ENCODE data around the gene GRM1.
A peak's percentile ranks its signal among the peaks of the same experiment; 100 is the strongest.

Gene GRM1

DNA sequence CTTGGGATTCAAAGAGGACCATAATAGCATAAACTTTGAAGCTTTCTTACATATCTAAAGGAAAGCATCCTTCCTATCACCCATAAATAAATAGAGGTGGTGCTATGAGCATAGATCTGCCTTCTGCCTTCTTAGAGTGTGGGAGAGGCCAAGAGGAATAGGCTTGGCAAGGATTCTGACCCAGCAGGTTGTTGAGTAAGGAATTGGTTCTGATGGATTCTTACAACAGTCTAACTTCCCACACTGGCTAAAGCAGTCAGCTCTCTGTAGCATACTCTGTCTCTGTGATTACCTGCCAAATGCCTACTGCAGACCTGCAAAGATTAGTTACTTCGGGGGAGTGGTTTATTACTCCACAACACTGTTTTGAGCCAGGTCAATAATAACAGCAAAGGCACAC lies 316.7 kb downstream of the GRM1 start:
- Histone ChIP-seq H3K4me1 (ENCODE audit: control insufficient read depth, insufficient read depth, low read length) (peaks cover 7% of the 10 kb centered on the region; the same call in 1 of the 2 replicates), H3K4me3 (ENCODE audit: low read depth, low read length) (no peak overlapping the region), H3K9ac (ENCODE audit: low read length) (no peak overlapping the region), H3K27ac (ENCODE audit: low read depth, low read length) (no peak overlapping the region), H3K36me3 (ENCODE audit: control insufficient read depth, insufficient read depth, low read length) (no peaks in the 10 kb centered on the region), H3K9me3 (ENCODE audit: control insufficient read depth, insufficient read depth, low read depth, low read length) (no peaks in the 10 kb centered on the region; the same call in 1 of the 2 replicates), H3K27me3 (ENCODE audit: control insufficient read depth, insufficient read depth, low read length) (no peaks in the 10 kb centered on the region)

DNA sequence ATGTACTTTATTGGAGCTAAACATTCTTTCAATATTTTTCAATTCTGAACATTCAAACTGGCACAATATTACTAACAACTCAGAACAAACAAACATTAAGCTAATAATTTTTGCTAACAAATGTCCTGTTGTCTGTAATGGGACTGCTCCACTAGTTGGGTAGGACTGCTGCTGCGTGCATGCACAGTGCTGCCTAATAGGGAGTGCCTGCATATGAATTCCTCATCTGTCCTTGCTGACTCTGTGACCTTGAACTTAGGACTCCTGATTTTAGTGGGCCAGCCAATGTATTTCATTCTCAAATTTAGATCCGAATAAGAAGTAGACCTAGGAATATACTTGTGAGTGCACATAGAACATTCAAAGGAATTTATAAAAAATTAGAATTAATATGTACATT lies 318.2 kb downstream of the GRM1 start:
- no peak overlapping the region for H3K9ac ChIP-seq (ENCODE audit: low read length)
- no peaks in the 10 kb centered on the region for H3K27me3 ChIP-seq (ENCODE audit: control insufficient read depth, insufficient read depth, low read length)
- peaks cover 13% of the 10 kb centered on the region; the same call in 1 of the 2 replicates for H3K4me1 ChIP-seq (ENCODE audit: control insufficient read depth, insufficient read depth, low read length)
- no peaks in the 10 kb centered on the region for H3K36me3 ChIP-seq (ENCODE audit: control insufficient read depth, insufficient read depth, low read length)
- H3K9me3 ChIP-seq (ENCODE audit: control insufficient read depth, insufficient read depth, low read depth, low read length) = no peaks in the 10 kb centered on the region; the same call in 1 of the 2 replicates
- no peak overlapping the region for H3K27ac ChIP-seq (ENCODE audit: low read depth, low read length)
- H3K4me3 ChIP-seq (ENCODE audit: low read depth, low read length) = no peak overlapping the region

DNA sequence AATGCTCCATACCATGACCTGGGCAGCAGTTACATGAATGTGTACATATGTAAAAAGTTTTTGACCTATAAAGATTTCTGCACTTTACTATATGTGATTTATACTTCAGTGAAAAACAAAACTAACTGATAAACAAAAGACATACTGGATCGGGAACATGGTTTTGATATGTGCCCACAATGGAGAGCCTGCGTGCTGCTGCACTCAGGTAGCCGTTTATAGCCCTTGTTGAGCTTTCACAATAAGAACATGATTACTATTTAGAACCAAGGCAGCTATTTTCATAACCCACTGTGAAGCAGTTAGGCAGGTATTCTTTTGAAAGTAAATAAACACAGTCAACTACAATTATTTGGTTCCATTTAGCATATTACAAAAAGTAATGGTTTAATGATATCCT lies 318.8 kb downstream of the GRM1 start:
- Histone ChIP-seq H3K9me3 (ENCODE audit: control insufficient read depth, insufficient read depth, low read depth, low read length) (no peaks in the 10 kb centered on the region; the same call in 1 of the 2 replicates), H3K27me3 (ENCODE audit: control insufficient read depth, insufficient read depth, low read length) (no peaks in the 10 kb centered on the region), H3K4me3 (ENCODE audit: low read depth, low read length) (no peak overlapping the region), H3K27ac (ENCODE audit: low read depth, low read length) (no peak overlapping the region), H3K9ac (ENCODE audit: low read length) (no peak overlapping the region), H3K4me1 (ENCODE audit: control insufficient read depth, insufficient read depth, low read length) (peaks cover 13% of the 10 kb centered on the region; the same call in 1 of the 2 replicates), H3K36me3 (ENCODE audit: control insufficient read depth, insufficient read depth, low read length) (no peaks in the 10 kb centered on the region)

DNA sequence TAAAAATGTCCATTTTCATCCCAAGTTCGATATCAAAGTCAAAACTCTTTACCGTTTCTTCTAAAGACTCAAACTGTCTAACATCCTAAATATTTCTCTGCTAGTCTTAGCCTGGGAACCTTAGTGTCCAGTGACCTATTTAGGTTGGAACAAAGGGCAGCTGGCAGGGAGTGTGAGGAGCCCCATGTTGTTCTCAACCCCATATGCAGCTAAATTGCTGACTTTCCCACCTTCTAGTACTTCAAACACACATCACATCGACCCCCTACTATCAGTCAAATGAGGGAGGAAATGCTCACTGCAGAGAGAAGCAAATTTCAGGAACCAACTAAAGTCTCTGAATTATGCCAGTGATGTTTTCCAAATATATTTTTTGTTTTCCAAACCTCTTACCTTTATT lies 322.2 kb downstream of the GRM1 start:
- H3K27me3 ChIP-seq (ENCODE audit: control insufficient read depth, insufficient read depth, low read length) = no peaks in the 10 kb centered on the region
- no peaks in the 10 kb centered on the region; the same call in 1 of the 2 replicates for H3K9me3 ChIP-seq (ENCODE audit: control insufficient read depth, insufficient read depth, low read depth, low read length)
- H3K27ac ChIP-seq (ENCODE audit: low read depth, low read length) = no peak overlapping the region
- peaks cover 22% of the 10 kb centered on the region for H3K4me1 ChIP-seq (ENCODE audit: control insufficient read depth, insufficient read depth, low read length)
- no peak overlapping the region for H3K9ac ChIP-seq (ENCODE audit: low read length)
- H3K36me3 ChIP-seq (ENCODE audit: control insufficient read depth, insufficient read depth, low read length) = no peaks in the 10 kb centered on the region
- no peak overlapping the region for H3K4me3 ChIP-seq (ENCODE audit: low read depth, low read length)

DNA sequence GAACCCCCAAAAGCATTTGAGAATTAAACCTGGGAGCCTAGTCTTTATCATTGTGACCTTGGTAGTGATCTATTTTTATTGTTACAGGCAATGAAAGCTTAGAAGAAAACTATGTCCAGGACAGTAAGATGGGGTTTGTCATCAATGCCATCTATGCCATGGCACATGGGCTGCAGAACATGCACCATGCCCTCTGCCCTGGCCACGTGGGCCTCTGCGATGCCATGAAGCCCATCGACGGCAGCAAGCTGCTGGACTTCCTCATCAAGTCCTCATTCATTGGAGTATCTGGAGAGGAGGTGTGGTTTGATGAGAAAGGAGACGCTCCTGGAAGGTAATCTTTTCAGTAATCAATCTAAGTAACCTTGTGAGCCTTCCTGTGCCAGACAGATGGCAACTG lies 323.3 kb downstream of the GRM1 start:
- Histone ChIP-seq H3K27me3 (ENCODE audit: control insufficient read depth, insufficient read depth, low read length) (no peaks in the 10 kb centered on the region), H3K9me3 (ENCODE audit: control insufficient read depth, insufficient read depth, low read depth, low read length) (no peaks in the 10 kb centered on the region; the same call in 1 of the 2 replicates), H3K9ac (ENCODE audit: low read length) (no peak overlapping the region), H3K4me1 (ENCODE audit: control insufficient read depth, insufficient read depth, low read length) (peaks cover 24% of the 10 kb centered on the region), H3K4me3 (ENCODE audit: low read depth, low read length) (no peak overlapping the region), H3K27ac (ENCODE audit: low read depth, low read length) (no peak overlapping the region), H3K36me3 (ENCODE audit: control insufficient read depth, insufficient read depth, low read length) (no peaks in the 10 kb centered on the region)

DNA sequence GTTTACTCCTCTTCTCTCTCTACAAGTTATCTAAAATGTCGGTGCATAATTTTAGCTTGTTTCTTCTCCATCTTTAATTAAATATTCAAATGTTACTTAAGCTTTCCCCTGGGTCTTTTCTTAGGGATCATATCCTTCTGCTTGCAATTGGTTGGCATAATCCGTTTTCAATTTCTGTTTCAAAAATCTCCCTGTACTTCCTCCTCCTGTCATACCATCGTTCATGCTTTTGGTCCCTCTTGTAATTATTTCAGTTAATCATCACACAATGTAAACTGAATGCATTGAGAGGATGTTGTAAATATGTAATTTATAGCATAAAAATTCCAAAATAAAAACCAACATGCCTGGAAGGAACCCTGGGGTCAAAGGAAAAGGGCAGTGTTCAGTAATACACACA lies 325.6 kb downstream of the GRM1 start:
- no peak overlapping the region for H3K9ac ChIP-seq (ENCODE audit: low read length)
- H3K27me3 ChIP-seq (ENCODE audit: control insufficient read depth, insufficient read depth, low read length) = no peaks in the 10 kb centered on the region
- peaks cover 34% of the 10 kb centered on the region for H3K4me1 ChIP-seq (ENCODE audit: control insufficient read depth, insufficient read depth, low read length)
- no peaks in the 10 kb centered on the region for H3K9me3 ChIP-seq (ENCODE audit: control insufficient read depth, insufficient read depth, low read depth, low read length)
- H3K4me3 ChIP-seq (ENCODE audit: low read depth, low read length) = no peak overlapping the region
- H3K36me3 ChIP-seq (ENCODE audit: control insufficient read depth, insufficient read depth, low read length) = no peaks in the 10 kb centered on the region
- no peak overlapping the region for H3K27ac ChIP-seq (ENCODE audit: low read depth, low read length)

DNA sequence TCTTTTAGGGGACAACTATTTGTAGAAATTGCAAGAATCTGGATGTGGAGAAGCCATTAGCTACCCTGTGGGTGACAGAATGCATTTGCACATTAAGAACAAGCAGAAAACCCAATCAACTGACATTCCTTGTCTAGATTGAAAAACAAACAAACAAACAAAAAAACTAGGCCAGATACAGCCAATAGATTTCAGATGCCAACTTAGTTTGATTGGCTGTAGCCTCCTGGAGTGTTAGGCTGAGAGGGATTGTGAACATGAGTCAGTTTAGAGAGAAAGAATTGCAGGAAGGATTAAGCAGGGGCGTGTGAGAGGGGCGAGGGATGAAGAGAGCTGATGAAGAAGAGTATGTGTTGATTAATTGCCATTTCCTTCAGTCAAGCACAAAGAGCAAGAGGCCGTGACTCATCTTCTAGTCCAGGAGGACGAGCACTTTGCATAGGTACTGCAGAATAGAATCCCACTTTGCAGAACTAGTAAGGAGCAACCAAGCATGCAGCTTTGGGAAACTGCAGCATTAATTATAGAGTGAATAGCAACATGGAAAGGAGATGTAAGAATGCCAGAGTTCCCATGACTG lies 326.7 kb downstream of the GRM1 start:
- no peaks in the 10 kb centered on the region for H3K27me3 ChIP-seq (ENCODE audit: control insufficient read depth, insufficient read depth, low read length)
- no peak overlapping the region for H3K4me3 ChIP-seq (ENCODE audit: low read depth, low read length)
- H3K4me1 ChIP-seq (ENCODE audit: control insufficient read depth, insufficient read depth, low read length) = peaks cover 33% of the 10 kb centered on the region
- H3K27ac ChIP-seq (ENCODE audit: low read depth, low read length) = peak overlapping the region; percentile 9; the same call in 1 of the 2 replicates
- H3K9me3 ChIP-seq (ENCODE audit: control insufficient read depth, insufficient read depth, low read depth, low read length) = no peaks in the 10 kb centered on the region
- no peak overlapping the region for H3K9ac ChIP-seq (ENCODE audit: low read length)
- no peaks in the 10 kb centered on the region for H3K36me3 ChIP-seq (ENCODE audit: control insufficient read depth, insufficient read depth, low read length)

DNA sequence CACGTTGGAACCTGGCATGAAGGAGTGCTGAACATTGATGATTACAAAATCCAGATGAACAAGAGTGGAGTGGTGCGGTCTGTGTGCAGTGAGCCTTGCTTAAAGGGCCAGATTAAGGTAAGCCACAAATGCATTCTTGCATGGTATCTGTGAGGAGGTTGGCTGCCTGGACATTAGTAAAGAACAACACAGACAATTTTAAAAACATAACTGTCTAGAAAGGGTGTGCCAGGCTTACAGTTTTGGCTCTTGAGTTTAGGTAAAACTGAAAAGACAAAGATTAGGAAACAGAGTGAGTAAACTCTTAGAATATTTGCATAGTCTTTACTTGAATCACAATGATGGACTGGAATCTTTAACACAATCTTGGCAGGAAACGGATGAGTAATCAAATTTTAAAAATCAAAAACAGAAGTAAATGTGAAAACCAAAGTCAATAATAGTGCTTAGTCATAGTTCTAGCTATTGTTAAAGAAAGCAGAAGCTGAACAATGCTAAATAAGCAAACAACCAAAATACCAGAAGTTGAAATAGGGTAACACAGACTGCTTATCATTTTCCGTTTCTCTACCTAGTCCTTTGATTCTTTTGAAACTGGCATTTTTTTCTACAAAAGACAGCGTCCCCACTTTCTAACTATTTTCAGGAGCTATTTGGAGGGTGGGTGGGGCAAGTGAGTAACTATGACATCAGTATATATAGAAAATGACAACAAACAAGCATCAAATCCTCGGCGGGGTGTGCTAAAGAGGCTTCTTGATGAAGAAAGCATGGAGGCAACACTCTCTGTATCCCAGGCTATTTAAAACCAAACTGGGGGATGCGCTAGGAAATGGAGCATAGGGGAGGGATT lies 328.9 kb downstream of the GRM1 start:
- H3K27ac ChIP-seq (ENCODE audit: low read depth, low read length) = no peak overlapping the region
- no peaks in the 10 kb centered on the region for H3K36me3 ChIP-seq (ENCODE audit: control insufficient read depth, insufficient read depth, low read length)
- H3K4me1 ChIP-seq (ENCODE audit: control insufficient read depth, insufficient read depth, low read length) = peaks cover 27% of the 10 kb centered on the region
- H3K4me3 ChIP-seq (ENCODE audit: low read depth, low read length) = no peak overlapping the region
- no peaks in the 10 kb centered on the region for H3K9me3 ChIP-seq (ENCODE audit: control insufficient read depth, insufficient read depth, low read depth, low read length)
- H3K9ac ChIP-seq (ENCODE audit: low read length) = no peak overlapping the region
- H3K27me3 ChIP-seq (ENCODE audit: control insufficient read depth, insufficient read depth, low read length) = no peaks in the 10 kb centered on the region

DNA sequence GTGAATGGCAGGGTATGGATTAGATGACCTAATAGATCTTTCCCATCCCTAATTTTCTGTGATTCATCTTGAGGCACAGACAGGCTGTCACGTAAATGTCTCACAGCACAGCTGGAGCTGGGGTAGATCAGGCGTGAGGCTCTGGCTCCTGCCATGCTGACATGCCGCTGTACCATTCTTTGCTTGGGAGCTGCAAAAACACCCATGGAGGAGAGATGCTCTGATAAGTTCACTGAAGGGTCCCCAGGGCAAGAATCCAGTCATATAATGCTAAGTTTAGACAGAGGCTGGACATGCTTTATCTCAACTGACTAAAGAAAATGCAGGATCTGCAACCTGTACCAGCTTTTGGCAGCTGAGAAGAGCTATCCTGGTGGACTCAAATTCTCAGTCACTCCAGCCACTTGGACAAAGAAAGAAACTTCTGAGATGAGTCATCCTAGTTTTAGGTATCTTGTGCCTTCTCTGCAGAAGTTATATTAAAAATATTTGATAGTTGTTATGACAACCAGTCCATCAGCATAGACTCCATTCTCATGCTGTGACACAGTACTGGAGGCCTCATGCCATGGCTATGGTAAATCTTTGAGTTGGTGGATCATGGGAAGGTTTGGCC lies 329.7 kb downstream of the GRM1 start:
- Histone ChIP-seq H3K36me3 (ENCODE audit: control insufficient read depth, insufficient read depth, low read length) (no peaks in the 10 kb centered on the region), H3K9me3 (ENCODE audit: control insufficient read depth, insufficient read depth, low read depth, low read length) (no peaks in the 10 kb centered on the region), H3K9ac (ENCODE audit: low read length) (no peak overlapping the region), H3K4me1 (ENCODE audit: control insufficient read depth, insufficient read depth, low read length) (peaks cover 27% of the 10 kb centered on the region), H3K27me3 (ENCODE audit: control insufficient read depth, insufficient read depth, low read length) (no peaks in the 10 kb centered on the region), H3K4me3 (ENCODE audit: low read depth, low read length) (no peak overlapping the region), H3K27ac (ENCODE audit: low read depth, low read length) (no peak overlapping the region)

DNA sequence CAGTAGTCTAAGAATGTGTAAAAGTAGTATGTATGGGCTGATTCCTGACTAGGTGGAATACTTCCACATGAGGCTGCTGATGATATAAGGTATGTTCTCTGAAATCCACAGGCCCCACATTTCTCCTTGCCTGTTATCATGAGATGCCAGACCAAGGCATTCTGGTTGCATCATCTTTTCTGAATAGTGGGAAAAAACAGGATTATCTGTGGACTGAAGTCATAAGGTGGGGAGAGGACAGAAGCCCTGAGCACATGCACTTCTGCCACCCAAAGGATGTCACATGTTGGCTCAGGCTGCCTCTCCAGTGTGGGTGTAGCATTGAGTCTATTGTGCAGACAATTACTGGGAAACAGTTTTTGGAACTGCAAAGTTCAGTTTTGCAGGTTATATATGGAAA lies 330.3 kb downstream of the GRM1 start:
- no peaks in the 10 kb centered on the region for H3K9me3 ChIP-seq (ENCODE audit: control insufficient read depth, insufficient read depth, low read depth, low read length)
- H3K27ac ChIP-seq (ENCODE audit: low read depth, low read length) = no peak overlapping the region
- no peaks in the 10 kb centered on the region for H3K36me3 ChIP-seq (ENCODE audit: control insufficient read depth, insufficient read depth, low read length)
- H3K27me3 ChIP-seq (ENCODE audit: control insufficient read depth, insufficient read depth, low read length) = no peaks in the 10 kb centered on the region
- peaks cover 27% of the 10 kb centered on the region for H3K4me1 ChIP-seq (ENCODE audit: control insufficient read depth, insufficient read depth, low read length)
- no peak overlapping the region for H3K4me3 ChIP-seq (ENCODE audit: low read depth, low read length)
- H3K9ac ChIP-seq (ENCODE audit: low read length) = no peak overlapping the region
